Suprapubic skin (tissue), 4 donors: ENCODE results near the gene UNC45A. TPM values are rescaled to one million over a fixed set of nuclear protein-coding genes. Genes with fewer than 3 reads are reported as not detected.

Experiments used
- DNase-seq, 2 donors: peaks; one replicate each; pipeline ENCODE4 v3.0.0-alpha.2; 2019; ENCODE audit warnings: low spot score in 2 of 2
- H3K27ac ChIP-seq: fragments of 200-600 bp; sonication (generic); one replicate; pipeline ENCODE4 v1.5.1; 2019
- H3K27me3 ChIP-seq: fragments of 200-600 bp; sonication (generic); one replicate; pipeline ENCODE4 v1.5.1; 2019
- H3K36me3 ChIP-seq: fragments of 200-600 bp; sonication (generic); one replicate; pipeline ENCODE4 v1.5.1; 2019
- H3K4me1 ChIP-seq: fragments of 200-600 bp; sonication (generic); one replicate; pipeline ENCODE4 v1.5.1; 2019
- H3K4me3 ChIP-seq: fragments of 200-600 bp; sonication (generic); one replicate; pipeline ENCODE4 v1.5.1; 2019; ENCODE audit warnings: mild to moderate bottlenecking
- H3K9me3 ChIP-seq: fragments of 200-600 bp; sonication (generic); one replicate; pipeline ENCODE4 v1.5.1; 2019
- EP300 ChIP-seq: sonication (generic); formaldehyde crosslinking; IDR thresholded peaks from one replicate; pipeline ENCODE4 v1.6.1; 2017; ENCODE audit warnings: antibody characterized with exemption
- POLR2A ChIP-seq, 2 donors: fragments of 450-650 bp; IDR thresholded peaks; one replicate each; pipeline ENCODE4 v1.6.1; 2017; ENCODE audit warnings: antibody characterized with exemption in 2 of 2, mild to moderate bottlenecking in 2 of 2, moderate library complexity in 2 of 2
- POLR2AphosphoS5 ChIP-seq, 3 donors: sonication (generic); formaldehyde crosslinking; IDR thresholded peaks; one replicate each; pipeline ENCODE4 v1.6.1; 2017; ENCODE audit warnings: antibody characterized with exemption in 3 of 3
- WGBS: methylation state at CpG from one replicate; pipeline ENCODE4 v1.1.5; 2018; 5-methylcytosine and 5-hydroxymethylcytosine counted together
- total RNA-seq, 4 donors: library from RNA; depleted of rRNA; stranded (reverse); fragments of >200 nt; gene quantifications; one replicate each; pipeline ENCODE4 v1.1.0, GENCODE V29; 2016
- TF ChIP-seq, protein P1 (sequence below), 2 donors: fragments of 200-600 bp in 1 of 2; fragments of 450-650 bp in 1 of 2; sonication (generic) in 1 of 2; IDR thresholded peaks; one replicate each; pipeline ENCODE4 v1.5.1; 2016 to 2019; ENCODE audit warnings: antibody characterized with exemption in 2 of 2, mild to moderate bottlenecking in 1 of 2, moderate library complexity in 1 of 2

The UNC45A gene
- total RNA-seq, 4 donors from 2014 or later: 52.4 to 94.5 (median 67.8) TPM

- WGBS: 94% methylated on average over 10 of the region's 14 CpGs
- no peaks in the 10 kb centered on the region for H3K27me3 ChIP-seq
- H3K36me3 ChIP-seq: peaks cover 54% of the 10 kb centered on the region
- TF ChIP-seq EP300: no peak
- TF ChIP-seq POLR2AphosphoS5 (IDR thresholded peaks at IDR 0.05): no peak
- TF ChIP-seq, protein P1, sequence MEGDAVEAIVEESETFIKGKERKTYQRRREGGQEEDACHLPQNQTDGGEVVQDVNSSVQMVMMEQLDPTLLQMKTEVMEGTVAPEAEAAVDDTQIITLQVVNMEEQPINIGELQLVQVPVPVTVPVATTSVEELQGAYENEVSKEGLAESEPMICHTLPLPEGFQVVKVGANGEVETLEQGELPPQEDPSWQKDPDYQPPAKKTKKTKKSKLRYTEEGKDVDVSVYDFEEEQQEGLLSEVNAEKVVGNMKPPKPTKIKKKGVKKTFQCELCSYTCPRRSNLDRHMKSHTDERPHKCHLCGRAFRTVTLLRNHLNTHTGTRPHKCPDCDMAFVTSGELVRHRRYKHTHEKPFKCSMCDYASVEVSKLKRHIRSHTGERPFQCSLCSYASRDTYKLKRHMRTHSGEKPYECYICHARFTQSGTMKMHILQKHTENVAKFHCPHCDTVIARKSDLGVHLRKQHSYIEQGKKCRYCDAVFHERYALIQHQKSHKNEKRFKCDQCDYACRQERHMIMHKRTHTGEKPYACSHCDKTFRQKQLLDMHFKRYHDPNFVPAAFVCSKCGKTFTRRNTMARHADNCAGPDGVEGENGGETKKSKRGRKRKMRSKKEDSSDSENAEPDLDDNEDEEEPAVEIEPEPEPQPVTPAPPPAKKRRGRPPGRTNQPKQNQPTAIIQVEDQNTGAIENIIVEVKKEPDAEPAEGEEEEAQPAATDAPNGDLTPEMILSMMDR (IDR thresholded peaks at IDR 0.05): no peak
- TF ChIP-seq POLR2A (IDR thresholded peaks at IDR 0.05): no peak
- DNase-seq: no peak
- H3K27ac ChIP-seq: no peak overlapping the region
- peaks cover 32% of the 10 kb centered on the region for H3K4me1 ChIP-seq
- H3K9me3 ChIP-seq: no peaks in the 10 kb centered on the region
- no peak overlapping the region for H3K4me3 ChIP-seq
Observed at GRCh38 chr15:90952901-90953677, 18.0 kb downstream of the UNC45A start.

GRCh38 chr15:90953947-90954711 lies 19.0 kb downstream of the UNC45A start:
- H3K36me3 ChIP-seq: peaks cover 45% of the 10 kb centered on the region

GRCh38 chr15:90954712-90955623 lies 19.9 kb downstream of the UNC45A start, which contains the start of gene RCCD1:
TSS of gene RCCD1 (plus strand) at chr15:90954884. CDS start at chr15:90956735, 1,851 bp downstream.
- Histone ChIP-seq H3K27ac (peak within 1 kb of the TSS; percentile 93), H3K36me3 (peaks cover 37% of the 10 kb centered on the region), H3K4me3 (peak within 1 kb of the TSS; percentile 72), H3K27me3 (no peaks in the 10 kb centered on the region), H3K4me1 (peaks cover 34% of the 10 kb centered on the region), H3K9me3 (no peaks in the 10 kb centered on the region)
- TF ChIP-seq POLR2A (IDR thresholded peaks at IDR 0.05) (peak in 1 of 2 donors; percentile 56), POLR2AphosphoS5 (IDR thresholded peaks at IDR 0.05) (peak in 1 of 3 donors; percentile 79), EP300 (no peak)
- DNase-seq: peak; percentile 98
- WGBS: under 1% methylated on average over 43 of the region's 69 CpGs

More at GRCh38 chr15:90953947-90954711, 19.0 kb downstream of the UNC45A start:
- Histone ChIP-seq H3K9me3 (no peaks in the 10 kb centered on the region), H3K4me3 (peak overlapping the region; percentile 72), H3K27ac (peak overlapping the region; percentile 93), H3K4me1 (peaks cover 32% of the 10 kb centered on the region), H3K27me3 (no peaks in the 10 kb centered on the region)
- TF ChIP-seq, protein P1 (IDR thresholded peaks at IDR 0.05): no peak
- TF ChIP-seq POLR2AphosphoS5 (IDR thresholded peaks at IDR 0.05) (no peak), POLR2A (IDR thresholded peaks at IDR 0.05) (no peak), EP300 (no peak)
- DNase-seq: no peak
- WGBS: 66% methylated on average over 15 of the region's 16 CpGs

DNA sequence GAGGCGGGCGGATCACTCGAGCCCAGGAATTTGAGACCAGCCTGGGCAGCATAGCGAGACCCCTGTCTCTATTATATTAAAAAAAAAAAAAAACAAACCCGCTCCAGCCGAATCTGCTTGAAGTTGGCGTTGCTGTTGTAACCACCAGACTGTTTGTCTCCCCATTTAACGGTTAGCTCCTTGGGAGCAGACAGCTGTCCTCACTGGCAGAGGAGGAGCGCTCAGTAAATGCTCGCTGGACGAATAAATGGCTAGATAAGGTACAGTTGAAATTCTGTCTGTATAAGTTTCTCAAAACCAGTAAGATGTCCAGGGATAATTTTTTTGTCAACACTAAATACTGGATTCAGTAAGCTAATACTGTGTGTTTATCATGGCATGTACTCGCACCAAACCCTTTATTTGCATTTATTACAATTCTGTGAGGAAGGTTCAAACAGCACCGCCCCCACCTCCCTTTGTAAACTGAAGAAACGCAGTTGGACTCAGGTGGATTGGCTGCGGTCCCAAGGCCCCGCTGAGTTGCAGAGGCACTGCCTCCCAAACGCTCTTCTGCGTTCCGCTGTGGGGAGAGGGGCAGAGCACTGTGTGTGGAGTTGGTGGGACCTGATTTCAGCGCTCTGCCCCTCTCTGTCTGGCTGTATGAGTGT lies 20.7 kb downstream of the UNC45A start:
- Histone ChIP-seq H3K9me3 (no peaks in the 10 kb centered on the region), H3K27ac (no peak overlapping the region), H3K4me1 (peaks cover 42% of the 10 kb centered on the region), H3K36me3 (peaks cover 34% of the 10 kb centered on the region), H3K4me3 (peak overlapping the region; percentile 72), H3K27me3 (no peaks in the 10 kb centered on the region)
- no peak for DNase-seq
- no peak for TF ChIP-seq POLR2AphosphoS5 (IDR thresholded peaks at IDR 0.05)
- TF ChIP-seq, protein P1 (IDR thresholded peaks at IDR 0.05): no peak
- WGBS: 74% methylated on average over 16 of the region's 20 CpGs
